Activated CD8-positive, alpha-beta T cell treated with anti-CD3 and anti-CD28 coated beads for 36 hours (primary cell): ENCODE results near the gene TAL2. TPM values are rescaled to one million over a fixed set of nuclear protein-coding genes. Genes with fewer than 3 reads are reported as not detected.

Experiments
- ATAC-seq: fragments of 200-7000 bp; cut with Tn5 transposase; one replicate; pipeline ENCODE4 v1.10.0; 2021; ENCODE audit warnings: mild to moderate bottlenecking, moderate library complexity
- CTCF ChIA-PET: fragments of 350-600 bp; sonication (Branson Sonifier 250); formaldehyde crosslinking; loops from one replicate; lab custom pipeline; 2021; ENCODE audit warnings: antibody characterized with exemption; lab: Charles Lee
- POLR2A ChIA-PET: fragments of 350-600 bp; sonication (Branson Sonifier 250); formaldehyde crosslinking; loops from one replicate; lab custom pipeline; 2021; ENCODE audit warnings: antibody characterized with exemption; lab: Charles Lee
- DNase-seq: peaks from one replicate; pipeline ENCODE4 v3.0.0-alpha.2; 2020
- H3K27ac Mint-ChIP-seq: one replicate; pipeline ENCODE4 v1.8.0; 2021; ENCODE audit warnings: mild to moderate bottlenecking, mixed read lengths
- H3K27me3 Mint-ChIP-seq: one replicate; pipeline ENCODE4 v1.8.0; 2021; ENCODE audit warnings: mixed read lengths
- H3K36me3 Mint-ChIP-seq: one replicate; pipeline ENCODE4 v1.8.0; 2021; ENCODE audit warnings: low read depth, mixed read lengths
- H3K4me1 Mint-ChIP-seq: one replicate; pipeline ENCODE4 v1.8.0; 2021; ENCODE audit warnings: low read depth, mixed read lengths
- H3K4me3 Mint-ChIP-seq: one replicate; pipeline ENCODE4 v1.8.0; 2021; ENCODE audit warnings: mild to moderate bottlenecking, moderate library complexity, mixed read lengths
- H3K9me3 Mint-ChIP-seq: one replicate; pipeline ENCODE4 v1.8.0; 2021; ENCODE audit warnings: mixed read lengths
- CTCF ChIP-seq: fragments of 200-600 bp; IDR thresholded peaks from one replicate; pipeline ENCODE4 v1.8.0; 2022; ENCODE audit warnings: antibody characterized with exemption, mild to moderate bottlenecking
- intact Hi-C: fragments of 100-400 bp; cut with micrococcal nuclease; formaldehyde crosslinking; loops from one replicate; pipeline ENCODE4 v1.10.0; 2022
- total RNA-seq, 2 experiments: library from RNA; stranded (reverse); gene quantifications; one replicate each; pipeline ENCODE4 v1.2.3, GENCODE V29; 2021

The TAL2 gene
- total RNA-seq = not detected

DNA sequence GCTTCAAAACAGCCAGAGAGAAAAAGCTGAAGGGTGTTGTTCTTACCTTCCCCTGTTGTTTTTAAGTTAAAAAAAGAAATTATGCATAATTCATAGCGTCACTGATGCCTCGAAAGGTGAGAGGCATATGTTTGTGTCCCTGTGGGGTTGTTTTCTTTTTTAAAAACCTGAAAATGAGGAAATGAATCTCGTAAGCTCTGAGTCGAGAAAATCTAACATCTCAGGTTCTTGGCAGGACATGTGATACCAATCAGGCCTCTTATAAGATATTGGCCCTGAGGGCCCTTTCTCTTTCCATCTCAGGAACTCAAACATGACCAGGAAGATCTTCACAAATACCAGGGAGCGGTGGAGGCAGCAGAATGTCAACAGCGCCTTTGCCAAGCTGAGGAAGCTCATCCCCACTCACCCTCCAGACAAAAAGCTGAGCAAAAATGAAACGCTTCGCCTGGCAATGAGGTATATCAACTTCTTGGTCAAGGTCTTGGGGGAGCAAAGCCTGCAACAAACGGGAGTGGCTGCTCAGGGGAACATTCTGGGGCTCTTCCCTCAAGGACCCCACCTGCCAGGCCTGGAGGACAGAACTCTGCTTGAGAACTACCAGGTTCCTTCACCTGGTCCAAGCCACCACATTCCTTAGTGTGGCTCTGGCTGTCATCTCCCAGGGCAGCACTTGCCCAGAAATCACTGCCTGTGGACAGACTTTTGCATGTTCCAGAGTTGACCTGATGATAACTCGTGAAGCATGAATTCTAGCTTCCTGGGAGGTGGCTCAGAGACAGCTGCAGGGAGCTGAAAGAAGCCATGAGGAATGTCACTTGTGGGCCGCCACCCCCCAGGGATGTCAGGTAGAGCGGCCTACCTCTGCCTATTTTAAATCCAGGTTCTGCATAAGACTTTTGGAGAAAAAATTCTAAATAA lies at the start of gene TAL2:
TAL2 (plus strand) TSS at position 274 of the 921 bp plus-strand sequence; CDS start at position 314, 40 bp downstream.
- no peaks in the 10 kb centered on the region for H3K9me3 Mint-ChIP-seq
- no peak within 1 kb of the TSS for H3K27ac Mint-ChIP-seq
- ATAC-seq = no peak
- ChIA-PET POLR2A (no interaction called here), CTCF (no interaction called here)
- H3K4me1 Mint-ChIP-seq = no peaks in the 10 kb centered on the region
- no peaks in the 10 kb centered on the region for H3K36me3 Mint-ChIP-seq
- intact Hi-C loops = no loop called here
- DNase-seq = no peak
- peaks cover 13% of the 10 kb centered on the region for H3K27me3 Mint-ChIP-seq
- no peak for TF ChIP-seq CTCF
- no peak within 1 kb of the TSS for H3K4me3 Mint-ChIP-seq

DNA sequence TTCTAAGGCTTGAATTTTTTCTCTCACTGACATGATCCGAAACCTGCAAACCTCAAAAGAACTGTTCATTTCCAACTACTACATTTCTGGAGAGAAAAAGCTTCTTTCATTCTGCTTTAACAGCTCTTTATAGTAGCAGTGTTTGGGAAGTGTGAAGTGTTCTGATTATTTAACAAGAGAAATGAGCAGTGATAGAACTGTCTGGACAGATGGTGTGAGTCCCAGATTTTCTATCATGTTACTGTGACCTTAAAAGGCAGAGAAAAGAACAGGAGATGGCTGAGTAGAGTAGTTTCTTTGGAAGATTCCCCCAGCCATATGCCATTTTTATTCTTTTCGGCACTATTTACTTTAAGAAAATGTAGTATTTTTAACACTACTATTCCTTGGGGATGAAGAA lies 41.3 kb upstream of the TAL2 start:
- DNase-seq = no peak
- Mint-ChIP-seq H3K9me3 (no peaks in the 10 kb centered on the region), H3K27me3 (no peaks in the 10 kb centered on the region), H3K4me1 (no peaks in the 10 kb centered on the region), H3K4me3 (no peak overlapping the region), H3K36me3 (peaks cover 3% of the 10 kb centered on the region), H3K27ac (no peak overlapping the region)
- ChIA-PET CTCF (interaction anchor here (1.2 kb wide), 1 partner anchor 12 kb away, joined by 6 read pairs; no protein-coding TSS in a partner anchor), POLR2A (no interaction called here)
- TF ChIP-seq CTCF = no peak
- intact Hi-C loops = no loop called here
- no peak for ATAC-seq

- Mint-ChIP-seq H3K4me3 (no peak overlapping the region), H3K4me1 (no peaks in the 10 kb centered on the region), H3K36me3 (peaks cover 32% of the 10 kb centered on the region), H3K27ac (no peak overlapping the region), H3K27me3 (no peaks in the 10 kb centered on the region), H3K9me3 (peaks cover 2% of the 10 kb centered on the region)
- no peak for TF ChIP-seq CTCF
- ATAC-seq = no peak
- intact Hi-C loops = no loop called here
- ChIA-PET CTCF (no interaction called here), POLR2A (no interaction called here)
- DNase-seq = no peak
These were observed 37.2 kb upstream of the TAL2 start for GRCh38 chr9:105625088-105625487.

DNA sequence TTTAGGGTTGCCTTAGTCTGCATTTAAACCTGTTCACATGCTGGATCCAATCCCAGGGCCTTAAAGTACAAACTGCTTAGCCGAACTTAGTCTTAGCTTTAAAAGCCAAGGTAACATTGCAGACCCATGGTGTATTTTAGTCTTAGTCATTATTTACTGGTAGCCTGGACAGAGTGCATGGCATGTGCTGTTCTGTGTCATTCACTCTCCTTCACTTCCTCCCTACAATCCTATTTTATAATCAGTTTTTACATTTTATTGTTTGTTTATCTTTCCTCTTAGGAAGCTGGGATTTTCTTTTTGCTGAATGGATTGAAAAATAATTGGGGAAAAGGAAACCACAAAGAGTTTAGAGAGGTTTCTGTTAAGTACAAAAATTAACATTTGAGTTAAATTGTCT lies 29.4 kb upstream of the TAL2 start:
- ATAC-seq (no peak), DNase-seq (no peak)
- ChIA-PET POLR2A (no interaction called here), CTCF (interaction anchor here (0.8 kb wide), 1 partner anchor 14 kb away, joined by 3 read pairs; no protein-coding TSS in a partner anchor)
- TF ChIP-seq CTCF = no peak
- H3K36me3 Mint-ChIP-seq = peaks cover 25% of the 10 kb centered on the region
- H3K27me3 Mint-ChIP-seq = no peaks in the 10 kb centered on the region
- peaks cover 2% of the 10 kb centered on the region for H3K9me3 Mint-ChIP-seq
- no peak overlapping the region for H3K4me3 Mint-ChIP-seq
- intact Hi-C loops = no loop called here
- H3K4me1 Mint-ChIP-seq = no peaks in the 10 kb centered on the region
- no peak overlapping the region for H3K27ac Mint-ChIP-seq

- no peak for TF ChIP-seq CTCF
- Mint-ChIP-seq H3K4me1 (no peaks in the 10 kb centered on the region), H3K9me3 (peaks cover 2% of the 10 kb centered on the region), H3K27me3 (no peaks in the 10 kb centered on the region), H3K27ac (no peak overlapping the region), H3K4me3 (no peak overlapping the region), H3K36me3 (peaks cover 22% of the 10 kb centered on the region)
- ATAC-seq (no peak), DNase-seq (no peak)
- ChIA-PET POLR2A (no interaction called here), CTCF (interaction anchor here (0.8 to 0.9 kb wide), 2 partner anchors 13 to 85 kb away, joined by 3 read pairs; no protein-coding TSS in a partner anchor)
- intact Hi-C loops = no loop called here
These were observed 28.8 kb upstream of the TAL2 start for GRCh38 chr9:105633411-105633810.
